Measurements from ENCODE around the gene PRKAG1.

Gene PRKAG1

GRCh38 chr12:49010092-49010668, 8.4 kb downstream of the PRKAG1 start:
- no peak for DNase-seq (ENCODE audit: low read depth)

DNA sequence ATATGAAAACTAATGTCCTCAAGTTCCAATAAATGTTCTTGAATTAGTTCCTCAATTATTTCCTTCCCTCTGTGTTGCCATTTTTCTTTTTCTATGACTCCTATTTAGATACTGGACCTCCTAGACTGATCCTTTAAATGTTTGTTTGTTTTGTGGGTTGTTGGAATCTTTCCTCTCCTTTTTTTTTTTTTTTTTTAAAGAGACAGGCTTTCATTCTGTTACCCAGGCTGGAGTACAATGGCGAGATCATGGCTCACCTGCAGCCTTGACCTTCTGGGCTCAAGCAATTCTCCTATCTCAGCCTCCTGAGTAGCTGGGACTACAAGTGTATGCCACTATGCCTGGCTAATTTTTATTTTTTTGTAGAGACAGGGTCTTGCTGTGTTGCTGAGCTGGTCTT, 9.6 kb downstream of the PRKAG1 start:
- no peak for DNase-seq (ENCODE audit: low read depth)

- no peak for DNase-seq (ENCODE audit: low read depth)
These were observed 18.2 kb downstream of the PRKAG1 start for GRCh38 chr12:49000346-49000745.

- no peak for DNase-seq (ENCODE audit: low read depth)
These were observed 19.0 kb downstream of the PRKAG1 start, which contains the start of gene DDN for GRCh38 chr12:48999371-49000131. DDN (minus strand) TSS chr12:48999375; CDS start chr12:48999287, 88 bp downstream.

- DNase-seq (ENCODE audit: low read depth), result no peak
These were observed 19.9 kb downstream of the PRKAG1 start for GRCh38 chr12:48998497-48999353.

GRCh38 chr12:48997719-48998496, 20.7 kb downstream of the PRKAG1 start:
- DNase-seq (ENCODE audit: low read depth), result no peak

GRCh38 chr12:48996794-48997718, 21.5 kb downstream of the PRKAG1 start:
- no peak for DNase-seq (ENCODE audit: low read depth)

DNA sequence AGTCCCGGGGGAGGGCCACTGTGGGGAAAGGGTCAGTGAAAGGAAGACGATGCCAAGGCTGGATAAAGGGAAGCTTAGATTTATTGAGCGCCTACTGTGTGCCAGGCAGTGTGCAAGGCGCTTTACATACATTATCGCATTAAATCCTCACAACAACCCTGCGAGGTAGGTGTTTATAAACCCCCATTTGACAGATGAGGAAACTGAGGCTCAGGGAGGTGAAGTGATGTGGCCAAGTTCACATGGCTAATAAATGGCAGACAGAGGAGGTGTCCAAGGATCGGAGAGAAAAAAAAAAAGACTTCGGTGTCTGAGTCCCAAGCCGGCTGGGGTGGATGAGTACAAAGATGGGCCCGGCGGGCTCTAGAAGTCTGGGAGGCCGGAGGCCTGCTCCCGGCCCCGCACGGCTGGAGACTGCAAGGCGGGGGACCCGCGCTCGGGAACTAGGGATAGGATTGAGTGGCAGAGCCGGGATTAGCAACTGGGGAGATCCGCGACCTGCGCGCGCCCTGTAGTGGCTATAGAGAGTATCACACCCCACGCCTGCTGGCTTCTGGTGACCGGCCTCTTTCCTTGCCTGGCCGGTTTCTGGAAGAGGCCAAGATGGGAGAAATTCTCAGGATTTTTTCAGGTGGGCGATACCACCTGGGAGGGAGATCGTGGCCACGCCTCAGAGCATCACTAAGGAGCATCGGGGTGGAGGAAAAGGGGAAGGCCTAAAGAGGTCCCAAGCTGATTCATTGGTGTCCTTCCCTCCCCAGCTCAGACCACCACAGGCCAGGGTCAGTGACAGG, 23.3 kb downstream of the PRKAG1 start:
- peak; percentile 18 for DNase-seq (ENCODE audit: low read depth)

DNA sequence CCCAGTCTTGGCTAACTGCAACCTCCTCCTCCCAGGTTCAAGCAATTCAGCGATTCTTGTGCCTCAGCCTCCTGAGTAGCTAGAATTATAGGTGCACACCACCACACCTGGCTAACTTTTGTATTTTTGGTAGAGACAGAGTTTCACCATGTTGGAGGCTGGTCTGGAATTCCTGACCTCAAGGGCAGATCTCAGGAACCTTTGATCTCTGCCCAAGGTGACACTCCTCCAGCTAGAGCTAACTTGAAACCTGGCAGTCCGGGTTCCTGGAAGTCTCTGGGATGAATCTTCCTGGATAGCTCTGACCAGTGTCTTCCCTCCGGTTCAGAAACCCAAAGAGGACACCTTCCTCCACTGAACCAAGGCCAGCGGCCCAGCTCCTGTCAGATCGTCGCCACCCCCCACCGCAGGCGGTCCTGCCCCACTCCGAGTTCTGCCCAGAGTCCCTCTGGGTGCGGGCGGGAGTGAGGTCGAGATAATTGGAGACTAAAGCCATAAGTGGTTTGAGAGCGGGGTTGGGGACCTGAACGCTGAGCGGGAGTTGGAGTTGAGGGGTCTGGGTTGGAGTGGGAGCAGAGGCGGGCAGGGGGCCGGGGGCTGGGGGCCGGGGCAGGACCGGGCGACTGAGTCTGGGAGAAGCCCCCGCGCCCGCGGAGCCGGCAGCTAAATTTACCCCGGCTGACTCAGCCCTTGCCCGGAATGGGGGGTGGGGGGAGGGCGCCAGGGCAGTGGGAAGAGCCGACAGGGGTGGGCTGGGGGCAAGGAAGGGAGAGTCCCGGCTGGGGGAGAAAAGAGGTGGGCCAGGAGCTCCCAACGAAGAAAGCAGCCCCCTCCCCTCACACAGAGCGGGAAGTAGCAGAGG, 24.1 kb downstream of the PRKAG1 start:
- no peak for DNase-seq (ENCODE audit: low read depth)

DNA sequence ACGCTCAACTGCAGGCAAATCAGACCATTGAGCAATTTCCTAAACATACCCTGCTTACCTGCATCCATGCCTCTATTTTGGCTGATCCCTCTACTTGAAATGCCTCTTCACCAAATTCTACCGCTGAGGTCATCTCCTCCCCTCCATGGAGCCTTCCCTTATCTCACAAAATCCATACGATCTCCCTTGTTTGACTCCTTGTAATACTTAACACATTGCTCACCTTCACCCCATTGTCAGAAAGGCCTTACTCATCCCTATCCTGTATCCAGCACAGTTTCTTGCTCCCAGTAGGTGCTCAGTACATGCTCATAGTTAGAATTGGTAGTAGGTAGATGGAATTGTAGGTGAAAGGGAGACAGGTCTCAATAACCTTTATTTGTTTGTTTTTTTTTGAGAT, 24.8 kb downstream of the PRKAG1 start:
- DNase-seq (ENCODE audit: low read depth), result no peak

GRCh38 chr12:48991247-48992050, 27.1 kb downstream of the PRKAG1 start:
- DNase-seq (ENCODE audit: low read depth), result no peak

DNA sequence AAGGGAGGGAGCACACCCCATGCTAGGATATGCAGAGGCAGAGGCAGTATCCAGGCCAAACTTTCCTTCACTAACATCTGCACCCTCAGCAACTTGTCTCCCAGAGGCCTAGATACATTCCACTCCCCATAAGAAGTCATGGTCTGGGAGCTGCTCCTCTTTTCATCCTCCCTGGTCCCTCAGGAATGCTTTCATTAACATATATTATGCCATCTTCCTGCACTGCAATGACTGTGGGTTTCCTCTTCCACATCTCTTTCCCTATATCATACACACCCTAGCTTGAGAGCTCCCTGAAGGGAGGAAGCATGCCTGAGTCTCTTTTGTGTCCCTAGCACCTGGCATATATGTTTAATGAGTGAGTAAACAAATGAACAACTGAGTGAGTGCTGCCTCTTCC, 28.0 kb downstream of the PRKAG1 start:
- DNase-seq (ENCODE audit: low read depth), result no peak

DNA sequence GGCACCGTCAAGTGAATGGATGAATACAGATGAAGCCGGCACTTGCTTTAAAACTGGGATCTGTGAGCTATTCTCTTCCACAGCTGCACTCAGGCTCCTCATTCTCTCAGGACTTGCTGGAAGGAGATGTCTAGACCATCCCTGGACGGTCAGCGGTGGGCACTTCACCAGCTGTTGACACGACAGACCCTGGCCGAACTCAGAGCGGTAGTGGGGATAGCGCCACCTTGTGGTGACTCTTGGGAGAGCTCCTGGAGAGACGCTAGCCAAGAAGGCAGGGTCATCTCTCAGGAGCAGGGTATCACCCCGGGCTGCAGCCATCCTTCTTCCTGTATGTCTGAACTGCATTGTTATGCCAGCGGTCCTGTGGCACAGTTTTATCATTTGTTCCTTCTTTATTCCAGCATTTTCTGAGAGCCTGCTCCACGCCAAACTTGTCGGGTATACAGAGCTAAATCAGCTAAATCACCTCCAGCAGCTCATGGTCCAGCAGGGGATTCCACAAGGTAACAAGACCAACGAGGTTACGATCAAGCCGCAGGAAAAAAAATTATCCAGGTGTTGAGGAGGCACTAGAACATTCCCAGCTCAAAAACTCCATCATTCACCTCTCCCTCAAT, 30.4 kb downstream of the PRKAG1 start:
- DNase-seq (ENCODE audit: low read depth), result no peak

GRCh38 chr12:48986720-48987291, 31.8 kb downstream of the PRKAG1 start:
- no peak for DNase-seq (ENCODE audit: low read depth)

DNA sequence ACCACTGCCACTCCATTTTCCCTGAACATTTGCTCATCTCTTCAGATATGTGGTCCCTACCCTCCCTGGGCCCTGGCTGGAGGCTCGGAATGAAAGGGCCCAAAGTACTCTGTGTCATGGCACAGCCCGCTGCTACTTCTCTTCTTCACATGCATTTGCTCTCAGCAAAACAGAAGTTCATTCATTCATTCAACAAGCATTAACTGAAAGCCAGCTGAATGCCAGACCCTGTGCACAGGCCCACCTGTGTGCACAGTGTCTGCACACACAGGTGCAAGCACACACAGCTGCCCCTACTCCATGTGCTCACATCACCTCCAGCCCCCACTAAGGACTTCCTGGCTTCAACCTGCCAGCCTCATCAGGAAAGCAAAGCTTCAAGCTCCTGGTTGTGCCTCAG, 32.7 kb downstream of the PRKAG1 start:
- no peak for DNase-seq (ENCODE audit: low read depth)

- DNase-seq (ENCODE audit: low read depth), result no peak
These were observed 33.1 kb downstream of the PRKAG1 start for GRCh38 chr12:48985475-48985897.

- DNase-seq (ENCODE audit: low read depth), result no peak
These were observed 36.0 kb downstream of the PRKAG1 start for GRCh38 chr12:48982397-48983080.

Measured in HS-5 (cell line).